Gastroesophageal sphincter (tissue), 3 donors: Measurements from ENCODE around the gene TMEM170A.

ENCODE experiments used
- CTCF ChIP-seq, 4 experiments: fragments of 200-600 bp in 2 of 4; fragments of 450-650 bp in 2 of 4; sonication (generic) in 1 of 4; IDR thresholded peaks; one replicate each; pipeline ENCODE4 v1.5.1; 2017 to 2019; ENCODE audit warnings: antibody characterized with exemption in 4 of 4, mild to moderate bottlenecking in 2 of 4, moderate library complexity in 2 of 4
- EP300 ChIP-seq: sonication (generic); formaldehyde crosslinking; IDR thresholded peaks from one replicate; pipeline ENCODE4 v1.6.1; 2017; ENCODE audit warnings: antibody characterized with exemption, mild to moderate bottlenecking
- POLR2A ChIP-seq, 2 donors: fragments of 450-650 bp; IDR thresholded peaks; one replicate each; pipeline ENCODE4 v1.6.1; 2017; ENCODE audit warnings: antibody characterized with exemption in 2 of 2, mild to moderate bottlenecking in 2 of 2, moderate library complexity in 1 of 2
- POLR2AphosphoS5 ChIP-seq: sonication (generic); formaldehyde crosslinking; IDR thresholded peaks from one replicate; pipeline ENCODE4 v1.6.1; 2017; ENCODE audit warnings: antibody characterized with exemption

DNA sequence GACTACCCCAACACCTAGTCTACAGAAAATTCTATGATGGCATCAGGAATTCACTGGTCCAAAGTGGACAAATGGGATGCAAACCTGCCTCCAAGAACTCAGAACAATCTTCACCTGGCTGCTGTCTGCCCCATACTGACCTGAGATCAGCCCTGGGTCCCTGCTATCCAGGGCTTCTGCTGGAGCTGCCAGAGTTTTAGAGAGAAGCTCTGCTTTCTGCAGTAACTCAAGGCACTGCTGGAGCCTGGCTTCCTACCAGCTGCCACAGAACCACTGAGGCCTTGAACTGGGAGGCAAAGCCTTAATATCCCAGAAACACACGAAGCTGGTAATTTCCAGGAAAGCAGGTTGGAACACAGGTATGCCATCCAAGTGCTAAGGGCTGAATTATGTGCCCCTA lies 7.5 kb downstream of the TMEM170A start:
- TF ChIP-seq POLR2A (IDR thresholded peaks at IDR 0.05) = no peak
- TF ChIP-seq CTCF (IDR thresholded peaks at IDR 0.05) = no peak
- no peak for TF ChIP-seq POLR2AphosphoS5
- no peak for TF ChIP-seq EP300
